HCT116 (cell line): ENCODE data around the gene KIF13A. TPM values are rescaled to one million over a fixed set of nuclear protein-coding genes. Genes with fewer than 3 reads are reported as not detected.
"Not testable (repeated sequence)": the region's sequence is repeated elsewhere in the genome, so short reads cannot be mapped to it uniquely, and the experiment has no call there.

ENCODE experiments used
- ATAC-seq: fragments of 200-7000 bp; cut with Tn5 transposase; 2 replicates; pipeline ENCODE4 v1.9.1; 2020; ENCODE audit warnings: mild to moderate bottlenecking, moderate library complexity
- BruUV-seq: library from RNA; stranded (reverse); fragments of 400-500 nt; replicated peaks from 2 replicates; lab custom pipeline; 2021; lab: Mats Ljungman, UMichigan
- CTCF ChIA-PET: fragments of 300-600 bp; sonication (Branson Sonifier 250); formaldehyde crosslinking; loops from one replicate; lab custom pipeline; 2021; ENCODE audit warnings: antibody characterized with exemption; lab: Charles Lee
- POLR2A ChIA-PET: fragments of 300-600, 350-600 bp; sonication (Branson Sonifier 250); formaldehyde crosslinking; loops from one replicate; lab custom pipeline; 2021; ENCODE audit warnings: antibody characterized with exemption; lab: Charles Lee
- RAD21 ChIA-PET, 2 experiments: fragments of 300-600 bp; sonication (Branson Sonifier 250); formaldehyde crosslinking; loops; one replicate each; lab custom pipeline; 2023; ENCODE audit warnings: low total read pairs in 2 of 2; ENCODE audit not compliant: uncharacterized antibody in 2 of 2, unreplicated experiment in 2 of 2, low non-redundant PET in 1 of 2; lab: Charles Lee
- DNase-seq: peaks from one replicate; pipeline ENCODE4 v3.0.0-alpha.2; 2010; ENCODE audit warnings: low read depth, low spot score
- H2AFZ ChIP-seq: fragments of 200-600 bp; shearing (Covaris generic), sonication (generic); 2 replicates; pipeline ENCODE4 v1.6.1; 2017; ENCODE audit warnings: low read depth, mixed run types, mixed read lengths, antibody characterized with exemption, low read length; ENCODE audit not compliant: poor library complexity, severe bottlenecking
- H3K27ac ChIP-seq: 2 replicates; pipeline ENCODE4 v1.5.1; 2012; ENCODE audit warnings: low read depth, low read length
- H3K27me3 ChIP-seq: fragments of 200-600 bp; sonication (generic); 2 replicates; pipeline ENCODE4 v1.6.1; 2016; ENCODE audit warnings: mixed run types, low read length, mixed read lengths; ENCODE audit not compliant: insufficient read depth
- H3K36me3 ChIP-seq, 2 experiments: fragments of 200-500 bp in 1 of 2; fragments of 200-600 bp in 1 of 2; sonication (Bioruptor generic) in 1 of 2; sonication (generic) in 1 of 2; 2 replicates each; pipeline versions ENCODE4 v1.5.1 to v1.6.1; 2014 to 2016; ENCODE audit warnings: low read length in 2 of 2, inconsistent platforms in 1 of 2, mixed read lengths in 1 of 2, mixed run types in 1 of 2; ENCODE audit not compliant: insufficient read depth in 2 of 2, control insufficient read depth in 1 of 2
- H3K4me1 ChIP-seq, 2 experiments: fragments of 200-600 bp in 1 of 2; sonication (generic) in 1 of 2; 2 replicates each; pipeline versions ENCODE4 v1.5.1 to v1.6.1; 2012 to 2017; ENCODE audit warnings: low read length in 2 of 2, inconsistent platforms in 1 of 2, mild to moderate bottlenecking in 1 of 2, mixed read lengths in 1 of 2, mixed run types in 1 of 2, moderate library complexity in 1 of 2; ENCODE audit not compliant: insufficient read depth in 2 of 2, control insufficient read depth in 1 of 2
- H3K4me2 ChIP-seq: fragments of 200-600 bp; sonication (generic); 2 replicates; pipeline ENCODE4 v1.6.1; 2017; ENCODE audit warnings: mixed run types, low read length, mixed read lengths
- H3K4me3 ChIP-seq, 2 experiments: fragments of 200-600 bp in 1 of 2; sonication (generic) in 1 of 2; replicated peaks in 1 of 2; 2 replicates each; pipeline ENCODE4 v1.5.1; 2011 to 2016; ENCODE audit warnings: low read length in 2 of 2, control low read depth in 1 of 2, low read depth in 1 of 2, mild to moderate bottlenecking in 1 of 2, mixed read lengths in 1 of 2, mixed run types in 1 of 2
- H3K79me2 ChIP-seq: fragments of 200-600 bp; sonication (generic); 2 replicates; pipeline ENCODE4 v1.6.1; 2017; ENCODE audit warnings: mild to moderate bottlenecking, mixed run types, low read length, moderate library complexity, mixed read lengths; ENCODE audit not compliant: insufficient read depth
- H3K9ac ChIP-seq: fragments of 200-600 bp; sonication (generic); 2 replicates; pipeline ENCODE4 v1.6.1; 2016; ENCODE audit warnings: low read length, mixed read lengths
- H3K9me2 ChIP-seq: fragments of 200-600 bp; sonication (generic), shearing (Covaris generic); 2 replicates; pipeline ENCODE4 v1.6.1; 2017; ENCODE audit warnings: mixed run types, mild to moderate bottlenecking, moderate library complexity; ENCODE audit not compliant: insufficient read depth
- H3K9me3 ChIP-seq, 2 experiments: fragments of 200-500 bp in 1 of 2; fragments of 200-600 bp in 1 of 2; sonication (Bioruptor generic) in 1 of 2; sonication (generic) in 1 of 2; 2 replicates each; pipeline ENCODE4 v1.6.1; 2014 to 2017; ENCODE audit warnings: low read length in 2 of 2, mixed read lengths in 2 of 2, inconsistent platforms in 1 of 2, low read depth in 1 of 2, mild to moderate bottlenecking in 1 of 2, mixed run types in 1 of 2, moderate library complexity in 1 of 2; ENCODE audit not compliant: control insufficient read depth in 1 of 2, insufficient read depth in 1 of 2
- H4K20me1 ChIP-seq: fragments of 200-600 bp; sonication (generic), shearing (Covaris generic); 2 replicates; pipeline ENCODE4 v1.6.1; 2017; ENCODE audit warnings: mixed run types, mild to moderate bottlenecking, moderate library complexity; ENCODE audit not compliant: insufficient read depth
- EGR1 ChIP-seq: IDR thresholded peaks from 2 replicates; pipeline ENCODE4 v1.6.1; 2012; ENCODE audit warnings: low read depth
- ELF1 ChIP-seq: IDR thresholded peaks from 2 replicates; pipeline ENCODE4 v1.6.1; 2012; ENCODE audit warnings: low read depth, borderline replicate concordance
- EZH2 ChIP-seq: fragments of 200-600 bp; sonication (generic); IDR thresholded peaks from 2 replicates; pipeline ENCODE4 v1.6.1; 2017; ENCODE audit warnings: antibody characterized with exemption, mixed run types
- EZH2phosphoT487 ChIP-seq: fragments of 200-600 bp; IDR thresholded peaks from 2 replicates; pipeline ENCODE4 v1.6.1; 2018; ENCODE audit warnings: antibody characterized with exemption, borderline replicate concordance
- POLR2AphosphoS5 ChIP-seq: IDR thresholded peaks from 2 replicates; pipeline ENCODE4 v1.6.1; 2011; ENCODE audit warnings: mild to moderate bottlenecking, low read depth, low read length, moderate library complexity
- SP1 ChIP-seq: IDR thresholded peaks from 2 replicates; pipeline ENCODE4 v1.6.1; 2012; ENCODE audit warnings: low read depth
- SRF ChIP-seq: IDR thresholded peaks from 2 replicates; pipeline ENCODE4 v1.6.1; 2012; ENCODE audit warnings: low read depth
- TCF7L2 ChIP-seq: IDR thresholded peaks from 2 replicates; pipeline ENCODE4 v1.7.0; 2011; ENCODE audit warnings: borderline replicate concordance, inconsistent platforms; ENCODE audit not compliant: insufficient read depth, insufficient read length; ENCODE audit errors: extremely low read depth
- intact Hi-C: fragments of 100-400 bp; cut with micrococcal nuclease; formaldehyde crosslinking; loops from 2 replicates; pipeline ENCODE4 v1.10.0; 2022
- total RNA-seq: library from RNA; stranded (reverse); gene quantifications from one replicate; pipeline ENCODE4 v1.2.1, GENCODE V29; 2021; ENCODE audit not compliant: unreplicated experiment
- TF ChIP-seq, protein P1 (sequence below): IDR thresholded peaks from 2 replicates; pipeline ENCODE4 v1.6.1; 2012
- TF ChIP-seq, protein P2 (sequence below): IDR thresholded peaks from 2 replicates; pipeline ENCODE4 v1.6.1; 2011; ENCODE audit warnings: mild to moderate bottlenecking, low read length, moderate library complexity; ENCODE audit not compliant: insufficient replicate concordance; ENCODE audit errors: extremely low read depth

KIF13A gene
- total RNA-seq, 1 experiment from 2014 or later: 23.1 TPM

DNA sequence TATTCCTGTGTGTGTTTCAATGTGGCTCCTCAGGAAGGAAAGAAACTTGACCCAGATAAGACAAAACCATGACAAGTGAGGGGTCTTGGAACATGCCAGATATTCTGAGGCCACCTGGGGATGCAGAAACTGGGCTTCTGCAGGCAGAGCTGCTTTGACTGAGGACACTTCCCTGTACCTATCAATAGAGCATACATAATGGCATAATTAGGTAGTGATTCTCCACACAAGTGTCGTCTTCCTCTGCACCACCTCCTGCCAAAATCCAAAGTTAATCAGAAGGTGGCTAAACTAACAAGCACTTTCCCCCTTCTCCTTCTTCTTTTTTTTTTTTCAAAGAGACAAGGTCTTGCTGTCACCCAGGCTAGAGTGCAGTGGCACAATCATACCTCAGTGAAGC is 97.1 kb downstream of the KIF13A start:
- ChIA-PET CTCF (no interaction called here), POLR2A (no interaction called here), RAD21 (no interaction called here)
- H3K9me2 ChIP-seq: no peaks in the 10 kb centered on the region
- TF ChIP-seq EZH2 (no peak), POLR2AphosphoS5 (no peak), ELF1 (no peak), SP1 (no peak), TCF7L2 (no peak), SRF (no peak), EZH2phosphoT487 (no peak), EGR1 (no peak)
- TF ChIP-seq, protein P1, sequence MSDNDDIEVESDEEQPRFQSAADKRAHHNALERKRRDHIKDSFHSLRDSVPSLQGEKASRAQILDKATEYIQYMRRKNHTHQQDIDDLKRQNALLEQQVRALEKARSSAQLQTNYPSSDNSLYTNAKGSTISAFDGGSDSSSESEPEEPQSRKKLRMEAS: no peak
- TF ChIP-seq, protein P2, sequence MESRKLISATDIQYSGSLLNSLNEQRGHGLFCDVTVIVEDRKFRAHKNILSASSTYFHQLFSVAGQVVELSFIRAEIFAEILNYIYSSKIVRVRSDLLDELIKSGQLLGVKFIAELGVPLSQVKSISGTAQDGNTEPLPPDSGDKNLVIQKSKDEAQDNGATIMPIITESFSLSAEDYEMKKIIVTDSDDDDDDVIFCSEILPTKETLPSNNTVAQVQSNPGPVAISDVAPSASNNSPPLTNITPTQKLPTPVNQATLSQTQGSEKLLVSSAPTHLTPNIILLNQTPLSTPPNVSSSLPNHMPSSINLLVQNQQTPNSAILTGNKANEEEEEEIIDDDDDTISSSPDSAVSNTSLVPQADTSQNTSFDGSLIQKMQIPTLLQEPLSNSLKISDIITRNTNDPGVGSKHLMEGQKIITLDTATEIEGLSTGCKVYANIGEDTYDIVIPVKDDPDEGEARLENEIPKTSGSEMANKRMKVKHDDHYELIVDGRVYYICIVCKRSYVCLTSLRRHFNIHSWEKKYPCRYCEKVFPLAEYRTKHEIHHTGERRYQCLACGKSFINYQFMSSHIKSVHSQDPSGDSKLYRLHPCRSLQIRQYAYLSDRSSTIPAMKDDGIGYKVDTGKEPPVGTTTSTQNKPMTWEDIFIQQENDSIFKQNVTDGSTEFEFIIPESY: no peak
- H3K27me3 ChIP-seq: no peaks in the 10 kb centered on the region
- ATAC-seq (no peak), DNase-seq (no peak)
- peaks cover 0 to 6% of the 10 kb centered on the region in 2 experiments; a peak in 2 of 4 replicates for H3K9me3 ChIP-seq
- no TSS peak for BruUV-seq
- H4K20me1 ChIP-seq: no peaks in the 10 kb centered on the region
- H2AFZ ChIP-seq: no peak overlapping the region
- no peaks in the 10 kb centered on the region for H3K79me2 ChIP-seq
- H3K9ac ChIP-seq: no peak overlapping the region
- intact Hi-C loops: no loop called here
- H3K4me2 ChIP-seq: no peak overlapping the region
- H3K4me1 ChIP-seq: 0 out of 4 replicates have a peak, but pooled peaks cover 0 to under 1% of the 10 kb centered on the region in 2 experiments
- no peak overlapping the region for H3K27ac ChIP-seq
- H3K4me3 ChIP-seq: no peak overlapping the region
- H3K36me3 ChIP-seq: no peaks in the 10 kb centered on the region; a peak in 1 of 4 replicates

DNA sequence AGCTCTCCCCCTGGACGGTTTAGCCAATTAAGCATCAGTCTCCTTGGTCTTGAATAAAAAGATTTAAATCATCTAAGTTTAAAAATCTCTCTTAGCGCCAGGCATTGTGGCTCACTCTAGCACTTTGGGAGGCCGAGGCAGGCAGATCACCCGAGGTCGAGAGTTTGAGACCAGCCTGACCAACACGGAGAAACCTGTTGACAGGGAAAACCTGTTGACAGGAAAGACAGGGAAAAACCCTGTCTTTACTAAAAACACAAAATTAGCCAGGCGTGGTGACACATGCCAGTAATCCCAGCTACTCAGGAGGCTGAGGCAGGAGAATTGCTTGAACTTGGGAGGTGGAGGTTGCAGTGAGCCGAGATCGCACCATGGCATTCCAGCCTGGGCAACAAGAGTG is 97.7 kb downstream of the KIF13A start:
- DNase-seq, ATAC-seq, H3K27me3 ChIP-seq, H3K4me2 ChIP-seq, H3K4me1 ChIP-seq, H3K9me3 ChIP-seq, H4K20me1 ChIP-seq, RAD21 ChIA-PET, H3K9me2 ChIP-seq, CTCF ChIA-PET, POLR2A ChIA-PET, H3K79me2 ChIP-seq, BruUV-seq, H3K27ac ChIP-seq, H2AFZ ChIP-seq, H3K4me3 ChIP-seq, H3K9ac ChIP-seq, intact Hi-C loops, H3K36me3 ChIP-seq: not testable (repeated sequence)
